ENCODE data around the gene RHBDL1. TPM values are rescaled to one million over a fixed set of nuclear protein-coding genes. Genes with fewer than 3 reads are reported as not detected.

RHBDL1 gene
- total and polyA plus RNA-seq, 2 of the 8 experiments (the other 6 are each of a cell fraction or from before 2014, with no cell fraction given), result 4.0 to 8.1 TPM

DNA sequence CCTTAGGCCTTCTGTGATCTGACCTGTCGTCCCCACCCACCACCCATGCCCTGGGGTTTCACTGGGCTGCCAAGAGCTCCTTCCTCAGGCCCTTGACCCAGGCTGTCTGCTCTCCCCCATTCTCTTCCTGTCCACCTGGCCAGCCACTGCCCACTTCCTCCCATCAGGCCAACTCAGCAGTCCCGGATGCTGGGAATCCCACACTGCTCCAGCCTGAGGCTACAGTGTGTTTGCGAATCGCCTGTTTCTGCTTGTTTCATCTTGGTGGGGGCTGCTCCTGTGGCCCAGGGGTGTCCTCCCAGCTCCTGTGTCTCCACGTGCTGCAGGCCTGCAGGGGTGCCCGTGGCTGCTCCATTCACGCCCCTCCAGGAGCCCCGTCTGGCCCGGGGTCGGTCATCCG, 38.6 kb downstream of the RHBDL1 start:
- H3K9me3 ChIP-seq (ENCODE audit: insufficient read depth in 2 of 2, low read depth in 1 of 2, low read length in 1 of 2), result no peaks in the 10 kb centered on the region
- H4K8ac ChIP-seq (ENCODE audit: extremely low read depth, insufficient read depth, low read length), result peak overlapping the region; percentile 17; the same call in 1 of the 2 replicates
- no peaks in the 10 kb centered on the region for H3K79me2 ChIP-seq (ENCODE audit: control insufficient read depth in 1 of 2, insufficient read depth in 2 of 2, low read length in 2 of 2)
- H2BK20ac ChIP-seq (ENCODE audit: low read length), result no peak overlapping the region
- H2AK5ac ChIP-seq (ENCODE audit: low read depth, low read length), result peak overlapping the region; percentile 75; the same call in 1 of the 2 replicates
- no peak overlapping the region for H3K27ac ChIP-seq (ENCODE audit: low read depth, low read length)
- no peak overlapping the region for H3K9ac ChIP-seq (replicated peaks in 1 of 4; ENCODE audit: extremely low read depth in 1 of 4, low read depth in 3 of 4, low read length in 3 of 4)
- no peak overlapping the region for H2BK12ac ChIP-seq (ENCODE audit: low read depth, low read length)
- 0 out of 4 replicates have a peak overlapping the region, but pooled peaks of 1 of the 2 experiments have one; percentile 53 for H3K4me2 ChIP-seq (ENCODE audit: insufficient read depth in 1 of 2, low read depth in 2 of 2, low read length in 2 of 2)
- CTCF ChIA-PET (ENCODE audit: partially characterized antibody), result interaction anchor here (0.8 to 33.4 kb wide), 7 partner anchors 11 to 168 kb away, joined by 3 to 977 read pairs (median 5); partner anchors contain the start of genes ANTKMT, CCDC78, CHTF18 and CIAO3
- H2BK15ac ChIP-seq (ENCODE audit: low read length), result no peak overlapping the region
- no peak overlapping the region for H3K56ac ChIP-seq (replicated peaks; ENCODE audit: insufficient read length, low read depth, low read length)
- no peaks in the 10 kb centered on the region for H3K36me3 ChIP-seq (ENCODE audit: control insufficient read depth in 2 of 4, insufficient read depth in 4 of 4, low read length in 3 of 4)
- H3K79me1 ChIP-seq (ENCODE audit: low read depth, low read length), result no peaks in the 10 kb centered on the region
- no peak overlapping the region for H3K4ac ChIP-seq (replicated peaks; ENCODE audit: insufficient read length, low read depth, low read length)
- no peak for DNase-seq (ENCODE audit: low read depth in 1 of 2, low spot score in 2 of 2)
- no peak overlapping the region for H4K5ac ChIP-seq (ENCODE audit: insufficient read length, low read depth, low read length)
- POLR2A ChIA-PET (ENCODE audit: partially characterized antibody), result interaction anchor here (0.8 to 20.9 kb wide), 5 partner anchors 13 to 69 kb away, joined by 3 to 353 read pairs (median 4); partner anchors contain the start of genes ANTKMT, CCDC78, HAGHL and JMJD8
- no peak overlapping the region for H3K14ac ChIP-seq (ENCODE audit: insufficient read length)
- H4K20me1 ChIP-seq (replicated peaks in 1 of 2; ENCODE audit: control insufficient read depth in 1 of 2, insufficient read depth in 2 of 2, low read length in 2 of 2), result peaks cover 2 to 4% of the 10 kb centered on the region in 2 experiments
- no peak for FAIRE-seq
- H3K4me3 ChIP-seq (ENCODE audit: extremely low read depth in 1 of 4, insufficient read depth in 2 of 4, low read depth in 3 of 4, low read length in 4 of 4), result no peak overlapping the region
- WGBS, 2 experiments (ENCODE audit: extremely low coverage in 1 of 2, insufficient coverage in 1 of 2, insufficient read length in 1 of 2, insufficient replicate concordance in 2 of 2, low coverage in 1 of 2, low lambda C conversion rate in 2 of 2, missing lambda C conversion rate in 1 of 2), result 88% methylated on average over 11 of the region's 11 CpGs; no CpG with 5 or more reads in 1 of the 2 experiments
- H3K23ac ChIP-seq (ENCODE audit: insufficient read length), result no peak overlapping the region
- H3K23me2 ChIP-seq (ENCODE audit: low read depth, low read length), result peaks cover 11% of the 10 kb centered on the region; the same call in 1 of the 2 replicates
- H4K91ac ChIP-seq (replicated peaks; ENCODE audit: insufficient read length, low read length), result no peak overlapping the region
- no peak overlapping the region for H2AFZ ChIP-seq (ENCODE audit: low read length)
- no peak overlapping the region for H2BK5ac ChIP-seq (ENCODE audit: low read depth, low read length)
- peaks cover 0 to 23% (median 14%) of the 10 kb centered on the region in 4 experiments; a peak in 5 of 7 replicates for H3K4me1 ChIP-seq (replicated peaks in 1 of 4; ENCODE audit: control insufficient read depth in 3 of 4, insufficient read depth in 4 of 4, low read length in 3 of 4)
- no peak overlapping the region for H2BK120ac ChIP-seq (replicated peaks; ENCODE audit: low read depth, low read length)
- no peak overlapping the region for H3K18ac ChIP-seq (ENCODE audit: extremely low read depth, low read length)
- H3K27me3 ChIP-seq (replicated peaks in 1 of 4; ENCODE audit: control insufficient read depth in 3 of 4, extremely low read depth in 1 of 4, insufficient read depth in 3 of 4, low read length in 3 of 4), result peaks cover 1 to 56% (median 29%) of the 10 kb centered on the region in 4 experiments
- no peak for TF ChIP-seq EGR1 (IDR thresholded peaks at IDR 0.05; ENCODE audit: borderline replicate concordance, low read depth, low read length)
- no peak for TF ChIP-seq MAFK (IDR thresholded peaks at IDR 0.05; ENCODE audit: low read depth, low read length)
- no peak for TF ChIP-seq HDAC6 (IDR thresholded peaks at IDR 0.05; ENCODE audit: low read depth, low read length)
- no peak for TF ChIP-seq FOSL1 (IDR thresholded peaks at IDR 0.05; ENCODE audit: insufficient read depth, low read depth, low read length)
- TF ChIP-seq EZH2 (IDR thresholded peaks at IDR 0.05; ENCODE audit: low read depth, low read length, severe bottlenecking), result no peak
- no peak for TF ChIP-seq BCL11A (IDR thresholded peaks at IDR 0.05; ENCODE audit: low read depth in 2 of 2, low read length in 2 of 2)
- no peak for TF ChIP-seq TBP (IDR thresholded peaks at IDR 0.05; ENCODE audit: low read depth, low read length)
- no peak for TF ChIP-seq POU5F1 (IDR thresholded peaks at IDR 0.05; ENCODE audit: low read depth, low read length)
- no peak for TF ChIP-seq POLR2A (IDR thresholded peaks at IDR 0.05; ENCODE audit: control extremely low read depth in 1 of 2, low read depth in 2 of 2, low read length in 2 of 2)
- TF ChIP-seq SUZ12 (IDR thresholded peaks at IDR 0.05; ENCODE audit: low read length), result no peak
- no peak for TF ChIP-seq EP300 (IDR thresholded peaks at IDR 0.05; ENCODE audit: borderline replicate concordance in 1 of 2, low read depth in 2 of 2, low read length in 2 of 2)
